ENCODE measurements around the gene CELA2A.
"Not testable (repeated sequence)": the region's sequence is repeated elsewhere in the genome, so short reads cannot be mapped to it uniquely, and the experiment has no call there.

CELA2A gene

DNA sequence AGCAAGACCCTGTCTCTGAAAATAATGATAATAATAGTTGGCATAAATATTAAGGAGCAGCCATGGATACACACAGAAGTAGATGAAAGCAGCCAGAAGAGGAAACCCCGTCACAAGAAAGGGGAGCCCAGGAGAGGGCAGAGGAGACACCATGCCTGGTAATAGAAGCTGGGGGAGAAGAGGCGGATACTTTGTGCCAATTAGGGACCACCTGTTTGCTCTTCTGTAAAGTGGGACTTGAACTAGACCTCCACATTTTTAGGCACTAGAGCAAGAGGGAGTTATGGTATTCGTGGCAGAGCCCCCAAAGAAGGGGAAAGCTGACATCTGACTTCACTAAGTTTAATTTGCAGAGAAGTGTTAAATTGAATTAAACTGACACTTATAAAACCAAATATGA lies 31.8 kb downstream of the CELA2A start:
- TF ChIP-seq POLR2AphosphoS5 (IDR thresholded peaks at IDR 0.05; ENCODE audit: low read depth) = no peak
- no peak for DNase-seq (ENCODE audit: low read depth in 1 of 2, low spot score in 1 of 2)
- H3K4me3 ChIP-seq (replicated peaks; ENCODE audit: insufficient read depth, low read length) = no peak overlapping the region
- no peaks in the 10 kb centered on the region for H3K27me3 ChIP-seq (ENCODE audit: insufficient read depth, poor library complexity, severe bottlenecking)
- H3K27ac ChIP-seq (replicated peaks) = no peak overlapping the region

DNA sequence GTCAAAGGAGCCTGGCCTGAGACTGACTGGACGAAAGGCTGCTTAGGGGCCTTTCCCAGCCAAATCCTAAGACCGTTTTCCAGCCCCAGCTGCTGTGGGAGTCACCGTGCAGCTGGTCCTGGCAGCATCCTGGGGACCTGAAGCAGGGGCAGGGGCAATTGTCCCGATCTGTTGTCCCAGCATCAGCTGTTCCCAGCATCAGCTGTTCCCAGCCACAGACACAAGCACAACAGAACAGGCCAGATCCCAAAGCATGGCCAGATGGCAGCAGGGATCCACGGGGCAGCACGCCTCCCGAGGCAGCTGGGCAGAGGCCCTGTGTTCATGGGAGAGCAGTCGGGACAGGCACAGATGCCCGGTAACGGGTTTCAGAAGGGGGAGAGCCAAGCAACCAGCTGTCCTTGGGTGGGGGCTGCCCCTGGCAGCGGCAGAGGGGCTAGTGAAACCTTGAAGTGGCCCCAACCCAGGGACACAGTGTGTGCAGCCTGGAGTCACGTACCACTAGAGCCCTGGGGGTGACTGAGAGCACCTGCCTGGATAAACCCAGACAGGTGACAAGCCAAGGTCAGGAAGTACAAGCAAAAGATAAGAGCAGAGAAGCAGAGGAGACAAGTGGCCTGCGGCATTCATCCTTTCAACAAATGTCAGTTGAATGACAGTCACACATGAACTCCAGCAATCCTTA lies 32.7 kb downstream of the CELA2A start:
- TF ChIP-seq SPI1 (IDR thresholded peaks at IDR 0.05; ENCODE audit: borderline replicate concordance, low read depth) = no peak
- TF ChIP-seq, protein P1, sequence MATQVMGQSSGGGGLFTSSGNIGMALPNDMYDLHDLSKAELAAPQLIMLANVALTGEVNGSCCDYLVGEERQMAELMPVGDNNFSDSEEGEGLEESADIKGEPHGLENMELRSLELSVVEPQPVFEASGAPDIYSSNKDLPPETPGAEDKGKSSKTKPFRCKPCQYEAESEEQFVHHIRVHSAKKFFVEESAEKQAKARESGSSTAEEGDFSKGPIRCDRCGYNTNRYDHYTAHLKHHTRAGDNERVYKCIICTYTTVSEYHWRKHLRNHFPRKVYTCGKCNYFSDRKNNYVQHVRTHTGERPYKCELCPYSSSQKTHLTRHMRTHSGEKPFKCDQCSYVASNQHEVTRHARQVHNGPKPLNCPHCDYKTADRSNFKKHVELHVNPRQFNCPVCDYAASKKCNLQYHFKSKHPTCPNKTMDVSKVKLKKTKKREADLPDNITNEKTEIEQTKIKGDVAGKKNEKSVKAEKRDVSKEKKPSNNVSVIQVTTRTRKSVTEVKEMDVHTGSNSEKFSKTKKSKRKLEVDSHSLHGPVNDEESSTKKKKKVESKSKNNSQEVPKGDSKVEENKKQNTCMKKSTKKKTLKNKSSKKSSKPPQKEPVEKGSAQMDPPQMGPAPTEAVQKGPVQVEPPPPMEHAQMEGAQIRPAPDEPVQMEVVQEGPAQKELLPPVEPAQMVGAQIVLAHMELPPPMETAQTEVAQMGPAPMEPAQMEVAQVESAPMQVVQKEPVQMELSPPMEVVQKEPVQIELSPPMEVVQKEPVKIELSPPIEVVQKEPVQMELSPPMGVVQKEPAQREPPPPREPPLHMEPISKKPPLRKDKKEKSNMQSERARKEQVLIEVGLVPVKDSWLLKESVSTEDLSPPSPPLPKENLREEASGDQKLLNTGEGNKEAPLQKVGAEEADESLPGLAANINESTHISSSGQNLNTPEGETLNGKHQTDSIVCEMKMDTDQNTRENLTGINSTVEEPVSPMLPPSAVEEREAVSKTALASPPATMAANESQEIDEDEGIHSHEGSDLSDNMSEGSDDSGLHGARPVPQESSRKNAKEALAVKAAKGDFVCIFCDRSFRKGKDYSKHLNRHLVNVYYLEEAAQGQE (IDR thresholded peaks at IDR 0.05; ENCODE audit: insufficient replicate concordance, low read depth) = no peak
- no peak for TF ChIP-seq POLR2AphosphoS5 (IDR thresholded peaks at IDR 0.05; ENCODE audit: low read depth)
- TF ChIP-seq, protein P2, sequence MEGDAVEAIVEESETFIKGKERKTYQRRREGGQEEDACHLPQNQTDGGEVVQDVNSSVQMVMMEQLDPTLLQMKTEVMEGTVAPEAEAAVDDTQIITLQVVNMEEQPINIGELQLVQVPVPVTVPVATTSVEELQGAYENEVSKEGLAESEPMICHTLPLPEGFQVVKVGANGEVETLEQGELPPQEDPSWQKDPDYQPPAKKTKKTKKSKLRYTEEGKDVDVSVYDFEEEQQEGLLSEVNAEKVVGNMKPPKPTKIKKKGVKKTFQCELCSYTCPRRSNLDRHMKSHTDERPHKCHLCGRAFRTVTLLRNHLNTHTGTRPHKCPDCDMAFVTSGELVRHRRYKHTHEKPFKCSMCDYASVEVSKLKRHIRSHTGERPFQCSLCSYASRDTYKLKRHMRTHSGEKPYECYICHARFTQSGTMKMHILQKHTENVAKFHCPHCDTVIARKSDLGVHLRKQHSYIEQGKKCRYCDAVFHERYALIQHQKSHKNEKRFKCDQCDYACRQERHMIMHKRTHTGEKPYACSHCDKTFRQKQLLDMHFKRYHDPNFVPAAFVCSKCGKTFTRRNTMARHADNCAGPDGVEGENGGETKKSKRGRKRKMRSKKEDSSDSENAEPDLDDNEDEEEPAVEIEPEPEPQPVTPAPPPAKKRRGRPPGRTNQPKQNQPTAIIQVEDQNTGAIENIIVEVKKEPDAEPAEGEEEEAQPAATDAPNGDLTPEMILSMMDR (IDR thresholded peaks at IDR 0.05; ENCODE audit: insufficient read depth, low read length) = no peak
- TF ChIP-seq GABPA (IDR thresholded peaks at IDR 0.05; ENCODE audit: low read depth) = no peak
- no peak for DNase-seq (ENCODE audit: low read depth in 1 of 2, low spot score in 1 of 2)
- H3K27me3 ChIP-seq (ENCODE audit: insufficient read depth, poor library complexity, severe bottlenecking) = no peaks in the 10 kb centered on the region
- no peak overlapping the region for H3K4me3 ChIP-seq (replicated peaks; ENCODE audit: insufficient read depth, low read length)
- H3K27ac ChIP-seq (replicated peaks) = no peak overlapping the region

DNA sequence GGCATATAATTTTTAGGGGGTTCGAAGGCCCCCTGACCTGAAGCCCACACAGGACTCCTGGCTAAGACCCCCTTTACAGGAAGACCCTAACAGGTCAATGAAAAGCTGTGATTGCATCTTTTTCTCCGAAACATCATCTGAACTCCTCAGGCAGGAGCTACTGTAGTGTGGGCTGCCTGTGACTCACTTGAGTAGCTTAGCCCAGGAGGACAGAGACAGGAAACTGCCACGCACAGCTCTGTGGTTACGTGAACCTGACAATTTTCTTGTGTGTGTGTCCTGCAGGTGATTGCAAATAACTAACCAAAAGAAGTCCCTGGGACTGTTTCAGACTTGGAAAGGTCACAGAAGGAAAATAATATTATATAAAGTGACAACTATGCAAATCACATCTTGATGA lies 34.5 kb downstream of the CELA2A start:
- not testable (repeated sequence) for H3K27me3 ChIP-seq (ENCODE audit: insufficient read depth, poor library complexity, severe bottlenecking); H3K27ac ChIP-seq (replicated peaks); DNase-seq (ENCODE audit: low read depth in 1 of 2, low spot score in 1 of 2); H3K4me3 ChIP-seq (replicated peaks; ENCODE audit: insufficient read depth, low read length)

DNA sequence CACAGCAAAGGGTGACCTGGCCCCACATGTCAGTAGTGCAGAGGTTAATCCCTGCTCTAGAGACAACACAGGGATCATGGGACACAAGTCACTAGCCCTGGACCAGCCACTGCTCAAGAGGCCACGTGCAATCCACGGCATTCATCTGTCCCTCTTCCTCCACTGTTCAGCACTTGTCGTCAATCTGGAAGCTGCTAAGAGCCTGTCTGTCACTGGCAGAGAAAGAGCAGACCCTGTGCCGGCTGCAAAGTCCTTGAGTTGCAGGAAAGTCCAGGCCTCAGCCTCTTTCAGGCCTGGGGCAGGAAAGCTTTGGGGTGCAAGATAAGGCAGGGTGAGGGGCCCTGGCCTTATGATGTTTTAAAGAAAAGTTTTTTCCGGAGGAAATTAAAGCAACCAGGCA lies 36.1 kb downstream of the CELA2A start:
- H3K4me3 ChIP-seq (replicated peaks; ENCODE audit: insufficient read depth, low read length) = no peak overlapping the region
- TF ChIP-seq GABPA (IDR thresholded peaks at IDR 0.05; ENCODE audit: low read depth) (no peak), SPI1 (IDR thresholded peaks at IDR 0.05; ENCODE audit: borderline replicate concordance, low read depth) (no peak), POLR2AphosphoS5 (IDR thresholded peaks at IDR 0.05; ENCODE audit: low read depth) (no peak)
- TF ChIP-seq, protein P2 (IDR thresholded peaks at IDR 0.05; ENCODE audit: insufficient read depth, low read length) = no peak
- TF ChIP-seq, protein P1 (IDR thresholded peaks at IDR 0.05; ENCODE audit: insufficient replicate concordance, low read depth) = no peak
- no peak for DNase-seq (ENCODE audit: low read depth in 1 of 2, low spot score in 1 of 2)
- no peaks in the 10 kb centered on the region for H3K27me3 ChIP-seq (ENCODE audit: insufficient read depth, poor library complexity, severe bottlenecking)
- no peak overlapping the region for H3K27ac ChIP-seq (replicated peaks)

DNA sequence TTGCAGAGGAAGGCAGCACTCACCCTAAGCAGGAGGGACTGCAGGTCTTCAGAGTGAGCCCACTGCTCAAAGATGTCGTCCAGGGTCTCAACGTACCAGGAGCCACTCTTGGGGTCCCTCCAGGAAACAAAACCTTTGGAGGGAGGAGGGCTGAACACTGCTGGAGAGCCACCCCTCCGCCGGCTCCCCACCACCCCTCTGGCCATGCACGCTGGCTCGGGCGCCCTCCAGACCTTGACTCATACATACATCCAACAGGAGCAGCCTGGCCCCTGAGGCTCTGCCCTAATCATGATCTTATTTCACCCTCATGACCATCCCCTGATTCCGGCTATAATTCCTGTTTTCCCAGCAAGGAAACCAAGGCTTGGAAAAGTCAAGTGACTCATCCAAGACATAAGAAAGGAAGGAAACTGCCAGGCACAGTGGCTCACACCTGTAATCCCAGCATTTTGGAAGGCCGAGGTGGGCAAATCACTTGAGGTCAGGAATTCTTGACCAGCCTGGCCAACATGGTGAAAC lies 37.4 kb downstream of the CELA2A start:
- no peak for TF ChIP-seq GABPA (IDR thresholded peaks at IDR 0.05; ENCODE audit: low read depth)
- H3K4me3 ChIP-seq (replicated peaks; ENCODE audit: insufficient read depth, low read length) = no peak overlapping the region
- DNase-seq (ENCODE audit: low read depth in 1 of 2, low spot score in 1 of 2) = no peak
- no peaks in the 10 kb centered on the region for H3K27me3 ChIP-seq (ENCODE audit: insufficient read depth, poor library complexity, severe bottlenecking)
- no peak overlapping the region for H3K27ac ChIP-seq (replicated peaks)
